ENCODE measurements around the gene GALNT14.

GRCh38 chr2:31170071-31170698 lies 31.9 kb upstream of the GALNT14 start:
- TF ChIP-seq POLR2A (IDR thresholded peaks at IDR 0.05; ENCODE audit: low read length) = no peak
- TF ChIP-seq GATA1 (IDR thresholded peaks at IDR 0.05; ENCODE audit: low read depth, low read length) = no peak

Data from erythroblast (primary cell).